Endodermal cell (in vitro differentiated cells): Measurements from ENCODE around the gene MISP. TPM values are rescaled to one million over a fixed set of nuclear protein-coding genes. Genes with fewer than 3 reads are reported as not detected.

Experiments
- DNase-seq: peaks from one replicate; pipeline ENCODE4 v3.0.0-alpha.2; 2017
- H3K27ac ChIP-seq: 2 replicates; pipeline ENCODE4 v1.5.1; 2013; ENCODE audit warnings: mild to moderate bottlenecking, low read depth, low read length, moderate library complexity
- H3K27me3 ChIP-seq: 2 replicates; pipeline ENCODE4 v1.6.1; 2013; ENCODE audit warnings: mild to moderate bottlenecking, low read length, moderate library complexity; ENCODE audit not compliant: insufficient read depth, control insufficient read depth, poor library complexity, severe bottlenecking
- H3K36me3 ChIP-seq: 2 replicates; pipeline ENCODE4 v1.7.0; 2013; ENCODE audit warnings: mild to moderate bottlenecking, low read length, moderate library complexity; ENCODE audit not compliant: control insufficient read depth, insufficient read depth
- H3K4me1 ChIP-seq: one replicate; pipeline ENCODE4 v1.7.0; 2013; ENCODE audit warnings: low read length; ENCODE audit not compliant: control insufficient read depth, insufficient read depth
- H3K4me3 ChIP-seq: 2 replicates; pipeline ENCODE4 v1.5.1; 2013; ENCODE audit warnings: mild to moderate bottlenecking, low read length, moderate library complexity
- H3K9ac ChIP-seq: 2 replicates; pipeline ENCODE4 v1.6.1; 2013; ENCODE audit warnings: mild to moderate bottlenecking, low read length, moderate library complexity; ENCODE audit not compliant: poor library complexity, severe bottlenecking; ENCODE audit errors: extremely low read depth
- H3K9me3 ChIP-seq: 2 replicates; pipeline ENCODE4 v1.6.1; 2013; ENCODE audit warnings: mild to moderate bottlenecking, low read length, moderate library complexity; ENCODE audit not compliant: control insufficient read depth
- H3K27ac Mint-ChIP-seq: 2 replicates; pipeline ENCODE4 v1.8.0; 2020; ENCODE audit warnings: mixed read lengths
- H3K27me3 Mint-ChIP-seq: 2 replicates; pipeline ENCODE4 v1.8.0; 2021; ENCODE audit warnings: mild to moderate bottlenecking, mixed read lengths; ENCODE audit not compliant: insufficient read depth
- H3K36me3 Mint-ChIP-seq: 2 replicates; pipeline ENCODE4 v1.8.0; 2020; ENCODE audit warnings: low read depth, mixed read lengths
- H3K4me1 Mint-ChIP-seq: 2 replicates; pipeline ENCODE4 v1.8.0; 2020; ENCODE audit warnings: mixed read lengths
- H3K4me3 Mint-ChIP-seq: 2 replicates; pipeline ENCODE4 v1.8.0; 2020; ENCODE audit warnings: mild to moderate bottlenecking, moderate library complexity, mixed read lengths
- H3K9me3 Mint-ChIP-seq: 2 replicates; pipeline ENCODE4 v1.8.0; 2020; ENCODE audit warnings: mild to moderate bottlenecking, mixed read lengths
- CTCF ChIP-seq: fragments of 200-600 bp; sonication (generic); conservative IDR thresholded peaks from 2 replicates; pipeline ENCODE4 v1.5.0; 2021; ENCODE audit warnings: antibody characterized with exemption, mild to moderate bottlenecking
- WGBS, 2 experiments: methylation state at CpG; one replicate each; pipeline versions ENCODE4 v1.1.5 to v1.1.7; 2013; ENCODE audit warnings: missing lambda C conversion rate in 2 of 2, mixed read lengths in 1 of 2; ENCODE audit not compliant: insufficient coverage in 1 of 2, insufficient read length in 1 of 2; 5-methylcytosine and 5-hydroxymethylcytosine counted together
- total RNA-seq, 2 donors: library from RNA; stranded (reverse); fragmentation: NEBNext Ultra II Directional in 1 of 2; extraction: Animal tissue kit (Norgen Biotek cat#: 25700) in 1 of 2; gene quantifications; 2 replicates in 1 of 2; 3 replicates in 1 of 2; pipeline ENCODE4 v1.2.1, GENCODE V29; 2021

Gene MISP
- total RNA-seq, 2 donors from 2014 or later = 0.11 TPM; not detected in 1

- WGBS, 2 experiments = 74 to 80% methylated on average over 4 to 5 of the region's 6 CpGs
- Histone ChIP-seq H3K4me3 (no peak overlapping the region), H3K36me3 (no peaks in the 10 kb centered on the region), H3K9me3 (no peaks in the 10 kb centered on the region), H3K27me3 (no peaks in the 10 kb centered on the region), H3K9ac (no peak overlapping the region), H3K4me1 (no peaks in the 10 kb centered on the region), H3K27ac (no peak overlapping the region)
- no peaks in the 10 kb centered on the region for H3K36me3 Mint-ChIP-seq
- peak; percentile 66 for DNase-seq
- no peaks in the 10 kb centered on the region for H3K27me3 Mint-ChIP-seq
- H3K4me3 Mint-ChIP-seq = no peak overlapping the region
- H3K4me1 Mint-ChIP-seq = no peaks in the 10 kb centered on the region
- no peak overlapping the region for H3K27ac Mint-ChIP-seq
- TF ChIP-seq CTCF = peak; percentile 76
- H3K9me3 Mint-ChIP-seq = no peaks in the 10 kb centered on the region
These were observed 20.4 kb downstream of the MISP start for GRCh38 chr19:771332-771785.

- no peak for TF ChIP-seq CTCF
- no peak overlapping the region for H3K27ac Mint-ChIP-seq
- H3K4me1 ChIP-seq = no peaks in the 10 kb centered on the region
- H3K27ac ChIP-seq = no peak overlapping the region
- H3K9ac ChIP-seq = no peak overlapping the region
- H3K4me3 Mint-ChIP-seq = no peak overlapping the region
- WGBS, 2 experiments = 85% methylated on average over 5 of the region's 5 CpGs; no CpG with 5 or more reads in 1 of the 2 experiments
- DNase-seq = no peak
- H3K27me3 ChIP-seq = no peaks in the 10 kb centered on the region
- no peaks in the 10 kb centered on the region for H3K9me3 Mint-ChIP-seq
- no peaks in the 10 kb centered on the region for H3K9me3 ChIP-seq
- H3K4me3 ChIP-seq = no peak overlapping the region
- no peaks in the 10 kb centered on the region for H3K36me3 Mint-ChIP-seq
- no peaks in the 10 kb centered on the region for H3K36me3 ChIP-seq
- no peaks in the 10 kb centered on the region for H3K4me1 Mint-ChIP-seq
- no peaks in the 10 kb centered on the region for H3K27me3 Mint-ChIP-seq
These were observed 21.2 kb downstream of the MISP start for GRCh38 chr19:772063-772462.

DNA sequence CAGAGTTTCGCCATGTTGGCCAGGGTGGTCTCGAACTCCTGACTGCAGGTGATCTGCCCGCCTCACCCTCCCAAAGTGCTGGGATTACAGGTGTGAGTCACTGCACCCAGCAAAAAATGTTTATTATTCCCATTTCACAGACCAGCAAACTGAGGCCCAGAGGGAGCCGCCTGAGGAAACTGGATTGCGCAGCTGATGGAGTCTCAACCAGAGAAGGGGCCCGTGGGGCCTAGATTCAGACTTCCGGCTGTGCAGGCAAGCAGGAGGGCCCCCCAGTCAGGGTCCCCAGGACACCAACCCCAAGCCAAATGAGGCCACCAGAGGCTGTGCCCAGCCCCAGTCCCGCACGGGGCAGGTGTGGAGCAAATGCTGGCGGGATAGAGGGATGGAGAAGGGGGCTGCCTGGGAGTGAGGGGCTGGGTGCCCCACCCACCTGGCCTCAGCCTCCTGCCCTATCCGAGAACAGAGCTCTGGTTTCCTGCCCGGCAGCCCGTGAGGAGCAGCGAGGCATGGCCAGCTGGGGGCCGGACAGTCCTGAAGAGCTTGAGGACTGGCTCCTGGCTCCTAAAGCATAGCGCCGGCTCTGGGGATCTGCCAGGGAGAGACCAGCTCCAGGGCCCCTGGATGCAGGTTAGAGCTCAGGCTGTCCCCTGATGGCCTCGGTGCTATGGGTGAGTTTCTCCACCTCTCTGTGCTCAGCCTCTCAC lies 22.0 kb downstream of the MISP start:
- Mint-ChIP-seq H3K9me3 (no peaks in the 10 kb centered on the region), H3K4me1 (no peaks in the 10 kb centered on the region), H3K27me3 (no peaks in the 10 kb centered on the region), H3K27ac (no peak overlapping the region), H3K36me3 (no peaks in the 10 kb centered on the region), H3K4me3 (no peak overlapping the region)
- H3K27ac ChIP-seq = no peak overlapping the region
- TF ChIP-seq CTCF = no peak
- H3K9ac ChIP-seq = no peak overlapping the region
- H3K27me3 ChIP-seq = no peaks in the 10 kb centered on the region
- H3K4me1 ChIP-seq = no peaks in the 10 kb centered on the region
- no peaks in the 10 kb centered on the region for H3K36me3 ChIP-seq
- DNase-seq = peak; percentile 78
- H3K9me3 ChIP-seq = no peaks in the 10 kb centered on the region
- 69 to 82% methylated on average over 15 to 18 of the region's 18 CpGs for WGBS, 2 experiments
- no peak overlapping the region for H3K4me3 ChIP-seq
